Measurements from ENCODE around the gene TMBIM1. TPM values are rescaled to one million over a fixed set of nuclear protein-coding genes. Genes with fewer than 3 reads are reported as not detected.
"Not testable (repeated sequence)": the region's sequence is repeated elsewhere in the genome, so short reads cannot be mapped to it uniquely, and the experiment has no call there.

Gene TMBIM1
- total RNA-seq, 3 donors from 2014 or later: 49.0 to 60.5 (median 52.8) TPM

GRCh38 chr2:218275371-218276072, 16.8 kb downstream of the TMBIM1 start:
- H3K36me3 Mint-ChIP-seq (ENCODE audit: insufficient read depth): peaks cover 32% of the 10 kb centered on the region
- no peak overlapping the region for H3K4me3 Mint-ChIP-seq
- no peaks in the 10 kb centered on the region for H3K27me3 Mint-ChIP-seq (ENCODE audit: low read depth)
- ATAC-seq: no peak
- no peak for DNase-seq
- no peaks in the 10 kb centered on the region for H3K9me3 Mint-ChIP-seq
- peaks cover 29% of the 10 kb centered on the region for H3K4me1 Mint-ChIP-seq (ENCODE audit: low read depth)

DNA sequence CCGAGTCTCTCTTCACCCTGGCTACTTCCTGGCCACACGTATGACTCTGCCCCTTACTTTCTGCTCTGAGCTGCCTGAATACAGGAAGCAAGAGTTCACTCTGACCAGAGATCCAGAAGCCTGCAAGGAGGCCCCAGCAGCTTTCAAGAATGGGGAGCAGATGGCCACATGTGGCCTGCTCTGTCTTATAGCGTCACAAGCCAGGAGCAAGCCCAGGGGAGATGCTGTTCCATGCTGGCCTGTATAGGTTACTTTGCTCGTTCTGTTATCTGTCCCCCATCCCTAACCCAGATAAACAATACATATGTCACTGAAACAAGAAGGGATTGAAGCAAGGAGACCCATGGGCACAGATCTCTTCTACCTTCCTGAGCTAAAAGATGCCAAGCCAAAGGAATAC, 17.7 kb downstream of the TMBIM1 start:
- Mint-ChIP-seq H3K36me3 (ENCODE audit: insufficient read depth) (peaks cover 28% of the 10 kb centered on the region), H3K4me1 (ENCODE audit: low read depth) (peaks cover 25% of the 10 kb centered on the region), H3K27me3 (ENCODE audit: low read depth) (no peaks in the 10 kb centered on the region), H3K9me3 (no peaks in the 10 kb centered on the region), H3K4me3 (no peak overlapping the region)
- DNase-seq (no peak), ATAC-seq (no peak)

GRCh38 chr2:218273908-218274249, 18.4 kb downstream of the TMBIM1 start:
- Mint-ChIP-seq H3K4me3 (no peak overlapping the region), H3K4me1 (ENCODE audit: low read depth) (peaks cover 32% of the 10 kb centered on the region), H3K9me3 (no peaks in the 10 kb centered on the region), H3K27me3 (ENCODE audit: low read depth) (no peaks in the 10 kb centered on the region), H3K36me3 (ENCODE audit: insufficient read depth) (peaks cover 32% of the 10 kb centered on the region)
- DNase-seq (no peak), ATAC-seq (no peak)

- not testable (repeated sequence) for H3K4me3 Mint-ChIP-seq; H3K9me3 Mint-ChIP-seq; H3K27me3 Mint-ChIP-seq (ENCODE audit: low read depth); DNase-seq; ATAC-seq
- H3K4me1 Mint-ChIP-seq (ENCODE audit: low read depth): peaks cover 33% of the 10 kb centered on the region
- H3K36me3 Mint-ChIP-seq (ENCODE audit: insufficient read depth): peaks cover 31% of the 10 kb centered on the region
Observed at GRCh38 chr2:218273214-218273907, 18.9 kb downstream of the TMBIM1 start.

- peaks cover 34% of the 10 kb centered on the region for H3K4me1 Mint-ChIP-seq (ENCODE audit: low read depth)
- H3K36me3 Mint-ChIP-seq (ENCODE audit: insufficient read depth): peaks cover 29% of the 10 kb centered on the region
- DNase-seq: peak; percentile 76
- no peaks in the 10 kb centered on the region for H3K27me3 Mint-ChIP-seq (ENCODE audit: low read depth)
- no peak overlapping the region for H3K4me3 Mint-ChIP-seq
- H3K9me3 Mint-ChIP-seq: no peaks in the 10 kb centered on the region
- peak; percentile 10 to 14 for ATAC-seq
Observed at GRCh38 chr2:218272531-218273212, 19.6 kb downstream of the TMBIM1 start.

- peak overlapping the region; percentile 97 for H3K4me3 Mint-ChIP-seq
- peaks cover 31% of the 10 kb centered on the region for H3K36me3 Mint-ChIP-seq (ENCODE audit: insufficient read depth)
- peaks cover 41% of the 10 kb centered on the region for H3K4me1 Mint-ChIP-seq (ENCODE audit: low read depth)
- ATAC-seq: no peak
- H3K27me3 Mint-ChIP-seq (ENCODE audit: low read depth): no peaks in the 10 kb centered on the region
- no peaks in the 10 kb centered on the region for H3K9me3 Mint-ChIP-seq
- no peak for DNase-seq
Observed at GRCh38 chr2:218271865-218272530, 20.3 kb downstream of the TMBIM1 start.

- Mint-ChIP-seq H3K4me3 (peak overlapping the region; percentile 97), H3K4me1 (ENCODE audit: low read depth) (peaks cover 41% of the 10 kb centered on the region), H3K36me3 (ENCODE audit: insufficient read depth) (peaks cover 30% of the 10 kb centered on the region), H3K9me3 (no peaks in the 10 kb centered on the region), H3K27me3 (ENCODE audit: low read depth) (no peaks in the 10 kb centered on the region)
- ATAC-seq (no peak), DNase-seq (no peak)
Observed at GRCh38 chr2:218271487-218271797, 20.9 kb downstream of the TMBIM1 start.

DNA sequence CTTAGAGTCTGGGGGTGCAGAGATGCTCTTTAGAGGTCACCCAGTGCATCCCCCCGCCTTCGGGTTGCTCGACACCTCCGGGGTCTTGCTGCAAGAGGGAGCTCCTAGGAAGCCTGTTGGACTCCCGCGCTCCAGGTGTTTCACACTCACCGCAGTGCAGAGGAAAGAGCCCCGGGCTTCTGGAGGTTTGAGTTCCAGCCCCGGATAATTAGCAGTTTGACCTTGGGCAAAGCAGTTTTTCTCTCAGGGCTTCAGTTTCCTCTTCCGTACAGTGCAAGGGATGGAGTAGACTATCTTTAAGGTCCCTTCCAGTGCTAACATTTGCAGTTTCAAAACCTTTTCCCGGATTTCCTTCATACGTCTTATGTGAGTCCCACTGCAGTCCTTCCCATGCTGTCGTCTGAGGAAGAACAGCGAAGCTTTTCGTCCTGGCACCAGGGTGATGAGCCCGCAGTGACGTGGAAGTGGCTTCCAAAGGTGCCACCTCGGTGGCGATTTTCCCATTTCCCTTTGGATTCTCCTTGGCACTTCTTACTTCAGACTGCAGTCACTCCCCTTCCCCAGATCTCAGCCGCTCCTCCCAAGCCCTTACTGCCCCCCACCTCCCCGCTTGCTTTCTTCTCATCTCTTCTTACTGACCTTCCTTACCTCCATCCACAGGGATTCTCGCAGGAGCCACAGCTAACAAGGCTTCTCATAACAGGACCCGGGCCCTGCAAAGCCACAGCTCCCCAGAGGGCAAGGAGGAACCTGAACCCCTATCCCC, 21.4 kb downstream of the TMBIM1 start:
- H3K27me3 Mint-ChIP-seq (ENCODE audit: low read depth): no peaks in the 10 kb centered on the region
- H3K36me3 Mint-ChIP-seq (ENCODE audit: insufficient read depth): peaks cover 32% of the 10 kb centered on the region
- ATAC-seq (no peak), DNase-seq (no peak)
- peaks cover 43% of the 10 kb centered on the region for H3K4me1 Mint-ChIP-seq (ENCODE audit: low read depth)
- H3K9me3 Mint-ChIP-seq: no peaks in the 10 kb centered on the region
- H3K4me3 Mint-ChIP-seq: peak overlapping the region; percentile 97

DNA sequence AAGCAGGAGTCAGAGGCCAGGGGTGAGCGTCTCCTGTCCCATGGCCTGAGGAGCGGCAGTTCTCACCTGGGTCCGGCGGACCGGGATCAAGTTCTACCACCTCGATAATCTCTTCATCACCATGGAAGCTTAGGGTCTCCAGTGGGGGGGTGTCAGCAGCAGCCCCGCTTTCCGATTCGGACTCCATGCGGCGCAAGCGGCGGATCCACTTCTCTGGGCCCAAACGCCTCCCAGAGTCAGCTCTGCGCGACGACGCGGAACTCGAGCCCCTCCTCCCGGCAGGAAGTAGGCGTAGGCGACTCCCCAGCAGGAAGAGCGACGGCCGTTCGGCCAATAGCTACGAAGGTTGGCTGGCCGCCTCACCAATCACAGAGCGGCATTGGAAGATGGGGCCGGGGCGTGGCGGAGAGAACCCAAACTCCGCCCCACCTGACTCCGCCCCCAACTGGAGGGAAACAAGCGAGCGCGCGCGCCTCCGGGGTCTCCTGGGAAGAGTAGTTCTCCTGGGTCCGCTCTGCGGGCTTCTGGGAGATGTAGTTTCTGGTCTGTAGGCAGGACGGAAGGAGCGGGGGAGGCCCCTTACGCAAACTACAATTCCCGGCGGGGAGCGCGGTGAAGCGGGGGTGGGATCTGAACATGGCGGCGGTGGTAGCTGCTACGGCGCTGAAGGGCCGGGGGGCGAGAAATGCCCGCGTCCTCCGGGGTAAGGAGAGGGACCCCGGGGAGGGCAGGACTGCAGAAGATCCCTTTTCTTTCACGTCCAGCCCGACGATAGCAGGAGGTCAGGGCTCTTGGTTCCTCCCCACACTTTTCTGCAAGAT, 22.2 kb downstream of the TMBIM1 start, which contains the start of the genes AAMP and PNKD:
Gene AAMP, minus strand, starts transcription at position 238 of the 821 bp plus-strand sequence. Its CDS starts 51 bp downstream, at position 187.
Gene PNKD, plus strand, starts transcription at position 620 of the 821 bp plus-strand sequence. Its CDS starts 17 bp downstream, at position 637.
- peaks cover 34% of the 10 kb centered on the region for H3K36me3 Mint-ChIP-seq (ENCODE audit: insufficient read depth)
- H3K4me3 Mint-ChIP-seq: peak within 1 kb of the TSS; percentile 97
- peak; percentile 100 for DNase-seq
- no peaks in the 10 kb centered on the region for H3K27me3 Mint-ChIP-seq (ENCODE audit: low read depth)
- peak; percentile 91 to 93 for ATAC-seq
- H3K9me3 Mint-ChIP-seq: no peaks in the 10 kb centered on the region
- peaks cover 44% of the 10 kb centered on the region for H3K4me1 Mint-ChIP-seq (ENCODE audit: low read depth)

GRCh38 chr2:218267259-218267658, 25.0 kb downstream of the TMBIM1 start:
- Mint-ChIP-seq H3K4me3 (no peak overlapping the region), H3K4me1 (ENCODE audit: low read depth) (peaks cover 38% of the 10 kb centered on the region), H3K36me3 (ENCODE audit: insufficient read depth) (peaks cover 26% of the 10 kb centered on the region)

GRCh38 chr2:218266316-218266979, 25.9 kb downstream of the TMBIM1 start:
- peaks cover 26% of the 10 kb centered on the region for H3K36me3 Mint-ChIP-seq (ENCODE audit: insufficient read depth)
- no peak overlapping the region for H3K4me3 Mint-ChIP-seq
- DNase-seq (no peak), ATAC-seq (no peak)
- H3K9me3 Mint-ChIP-seq: no peaks in the 10 kb centered on the region
- H3K27me3 Mint-ChIP-seq (ENCODE audit: low read depth): no peaks in the 10 kb centered on the region
- peaks cover 30% of the 10 kb centered on the region for H3K4me1 Mint-ChIP-seq (ENCODE audit: low read depth)

More at GRCh38 chr2:218267259-218267658, 25.0 kb downstream of the TMBIM1 start:
- no peaks in the 10 kb centered on the region for H3K27me3 Mint-ChIP-seq (ENCODE audit: low read depth)
- DNase-seq (no peak), ATAC-seq (no peak)
- no peaks in the 10 kb centered on the region for H3K9me3 Mint-ChIP-seq

- Mint-ChIP-seq H3K27me3 (ENCODE audit: low read depth) (no peaks in the 10 kb centered on the region), H3K4me3 (no peak overlapping the region), H3K9me3 (no peaks in the 10 kb centered on the region), H3K4me1 (ENCODE audit: low read depth) (peaks cover 22% of the 10 kb centered on the region), H3K36me3 (ENCODE audit: insufficient read depth) (peaks cover 26% of the 10 kb centered on the region)
- ATAC-seq: no peak
- DNase-seq: no peak
Observed at GRCh38 chr2:218265626-218266025, 26.7 kb downstream of the TMBIM1 start.

All from activated T-cell treated with anti-CD3 and anti-CD28 coated beads, Interleukin-2, amount 50 U/mL, for 4 hours (primary cell).